K562 (cell line): Measurements from ENCODE around the gene BMPR2. TPM values are rescaled to one million over a fixed set of nuclear protein-coding genes. Genes with fewer than 3 reads are reported as not detected.

Experiments
- ATF4 ChIP-seq: fragments of 450-650 bp; formaldehyde crosslinking; IDR thresholded peaks from 2 replicates; pipeline ENCODE4 v1.4.0; 2022; ENCODE audit warnings: mild to moderate bottlenecking, moderate library complexity
- CUX1 ChIP-seq: fragments of 200-800 bp; sonication (Bioruptor generic); IDR thresholded peaks from 2 replicates; pipeline ENCODE4 v1.6.1; 2016; ENCODE audit warnings: missing genetic modification characterization, missing compliant biosample characterization
- NCOR1 ChIP-seq: fragments of 450-650 bp; IDR thresholded peaks from 2 replicates; pipeline ENCODE4 v1.6.1; 2016; ENCODE audit warnings: mild to moderate bottlenecking, moderate library complexity
- ZBTB43 ChIP-seq: sonication (generic); formaldehyde crosslinking; IDR thresholded peaks from 2 replicates; pipeline ENCODE4 v1.8.0; 2023; ENCODE audit warnings: mild to moderate bottlenecking, missing genetic modification reagents
- ZNF551 ChIP-seq: fragments of 250-450 bp; sonication (Bioruptor Pico); IDR thresholded peaks from 2 replicates; pipeline ENCODE4 v1.5.0; 2021; ENCODE audit warnings: mild to moderate bottlenecking, moderate library complexity
- ZNF644 ChIP-seq: fragments of 200-800 bp; sonication (Bioruptor generic); IDR thresholded peaks from 2 replicates; pipeline ENCODE4 v1.6.1; 2016; ENCODE audit warnings: low read depth, missing genetic modification characterization, missing compliant biosample characterization
- polyA plus RNA-seq, 8 experiments: library from polyadenylated mRNA; depleted of rRNA in 4 of 8; stranded (reverse) in 5 of 8; unstranded in 3 of 8; fragments of >200 nt; fragmentation: Nextera tagmentation in 2 of 8; fragmentation: Illumina TruSeq in 1 of 8; extraction: Ambion mirVana in 2 of 8; extraction: Trizol in 1 of 8; gene quantifications; 2 replicates each; pipeline versions ENCODE4 v1.2.1 to v1.2.3, GENCODE V29; 2011 to 2014; ENCODE audit warnings: inconsistent platforms in 1 of 8, missing spikeins in 1 of 8
- total RNA-seq, 7 experiments: library from RNA; depleted of rRNA in 6 of 7; stranded (reverse); fragments of >200 nt in 6 of 7; fragmentation: Illumina TruSeq in 2 of 7; extraction: Trizol in 2 of 7; gene quantifications; 2 replicates each; pipeline versions ENCODE4 v1.2.1 to v1.2.3, GENCODE V29; 2011 to 2021; ENCODE audit warnings: low replicate concordance in 1 of 7
- TF ChIP-seq, protein P1 (sequence below): fragments of 250-450 bp; sonication (Bioruptor Pico); IDR thresholded peaks from 2 replicates; pipeline ENCODE4 v1.6.1; 2021; ENCODE audit warnings: mild to moderate bottlenecking

Gene BMPR2
- total and polyA plus RNA-seq, 9 of the 15 experiments (the other 6 are each of a cell fraction or from before 2014, with no cell fraction given) = 0.73 to 5.0 (median 3.3) TPM

- TF ChIP-seq CUX1 (CRISPR knock-in tag) (no peak), ZNF551 (CRISPR knock-in tag) (no peak), NCOR1 (no peak), ZNF644 (tag) (no peak), ZBTB43 (CRISPR knock-in tag) (no peak), ATF4 (CRISPR knock-in tag) (no peak)
- TF ChIP-seq, protein P1, sequence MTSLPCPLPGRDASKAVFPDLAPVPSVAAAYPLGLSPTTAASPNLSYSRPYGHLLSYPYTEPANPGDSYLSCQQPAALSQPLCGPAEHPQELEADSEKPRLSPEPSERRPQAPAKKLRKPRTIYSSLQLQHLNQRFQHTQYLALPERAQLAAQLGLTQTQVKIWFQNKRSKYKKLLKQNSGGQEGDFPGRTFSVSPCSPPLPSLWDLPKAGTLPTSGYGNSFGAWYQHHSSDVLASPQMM (CRISPR knock-in tag) = no peak
Measured at GRCh38 chr2:202599911-202600310, 223.8 kb downstream of the BMPR2 start (continued).
